ENCODE data around the gene ENTPD6. TPM values are rescaled to one million over a fixed set of nuclear protein-coding genes. Genes with fewer than 3 reads are reported as not detected.

Gene ENTPD6
- total RNA-seq, 2 experiments from 2014 or later, result 39.4 to 42.8 TPM

- H3K4me3 Mint-ChIP-seq, result no peak overlapping the region
- no peak overlapping the region for H3K27ac Mint-ChIP-seq
- ChIA-PET POLR2A (no interaction called here), CTCF (no interaction called here)
- ATAC-seq, result no peak
- intact Hi-C loops (cut with micrococcal nuclease), result no loop called here
- H3K36me3 Mint-ChIP-seq (ENCODE audit: low read depth), result peaks cover 17% of the 10 kb centered on the region
- TF ChIP-seq CTCF (IDR thresholded peaks at IDR 0.05), result no peak
- no peaks in the 10 kb centered on the region for H3K27me3 Mint-ChIP-seq
- no peak for DNase-seq
- H3K4me1 Mint-ChIP-seq (ENCODE audit: low read depth), result no peaks in the 10 kb centered on the region
- H3K9me3 Mint-ChIP-seq, result no peaks in the 10 kb centered on the region
Observed at GRCh38 chr20:25214819-25215218, 19.3 kb downstream of the ENTPD6 start.

DNA sequence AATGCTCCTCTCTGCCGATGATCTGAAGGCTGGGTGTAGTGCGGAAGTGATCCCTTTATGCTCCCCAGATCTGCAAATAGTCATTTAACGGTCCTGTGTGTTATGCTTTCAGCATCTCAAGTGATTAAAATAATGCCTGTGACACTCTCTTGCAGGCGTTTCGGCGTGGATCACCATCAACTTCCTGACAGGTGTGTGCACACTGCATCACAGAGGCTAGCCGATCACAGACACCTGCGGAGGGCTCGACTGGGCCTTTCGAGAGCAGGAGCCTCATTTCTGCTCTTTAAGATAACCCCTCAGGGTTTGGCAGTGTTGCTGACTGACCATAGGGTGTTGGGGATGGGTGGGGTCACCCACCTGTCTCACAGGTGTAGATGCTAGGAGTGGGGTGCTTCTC is 20.0 kb downstream of the ENTPD6 start:
- intact Hi-C loops (cut with micrococcal nuclease), result no loop called here
- Mint-ChIP-seq H3K4me3 (no peak overlapping the region), H3K4me1 (ENCODE audit: low read depth) (no peaks in the 10 kb centered on the region), H3K27me3 (no peaks in the 10 kb centered on the region), H3K9me3 (no peaks in the 10 kb centered on the region), H3K36me3 (ENCODE audit: low read depth) (peaks cover 17% of the 10 kb centered on the region), H3K27ac (no peak overlapping the region)
- ChIA-PET POLR2A (no interaction called here), CTCF (no interaction called here)
- no peak for TF ChIP-seq CTCF (IDR thresholded peaks at IDR 0.05)
- no peak for ATAC-seq
- no peak for DNase-seq

DNA sequence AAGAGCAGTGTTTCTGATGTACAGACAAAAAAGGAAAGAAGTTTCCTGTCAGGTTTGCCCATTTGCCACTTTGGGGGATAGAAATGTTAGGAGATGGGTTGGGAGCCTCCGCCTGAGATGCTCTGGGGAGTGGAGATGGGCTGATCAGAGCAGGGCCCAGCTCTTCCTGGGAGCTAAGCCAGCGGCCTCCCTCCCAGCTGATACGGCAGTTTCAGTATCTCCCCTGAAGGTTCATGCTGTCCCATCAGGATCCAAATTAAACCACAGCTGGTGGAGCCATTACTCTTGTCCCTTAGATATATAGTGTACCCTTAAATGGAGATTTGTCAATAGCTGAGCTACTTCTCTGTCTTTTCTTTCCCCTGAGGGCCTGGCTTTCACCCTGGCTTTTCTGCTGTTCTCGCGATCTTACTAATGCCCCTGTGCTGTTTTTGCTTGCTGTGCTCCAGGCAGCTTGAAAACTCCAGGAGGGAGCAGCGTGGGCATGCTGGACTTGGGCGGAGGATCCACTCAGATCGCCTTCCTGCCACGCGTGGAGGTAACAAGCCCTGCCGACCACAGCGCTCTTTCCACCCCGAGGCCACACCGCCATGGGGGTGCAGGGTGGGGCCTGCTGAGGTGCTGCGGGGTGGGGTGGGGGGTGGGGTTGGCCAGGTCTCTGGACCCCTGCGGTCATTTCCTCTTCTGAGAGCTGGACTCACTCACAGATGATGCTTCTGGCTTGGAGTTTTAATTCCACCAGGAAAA is 20.9 kb downstream of the ENTPD6 start:
- CTCF ChIA-PET, result no interaction called here
- intact Hi-C loops (cut with micrococcal nuclease), result no loop called here
- Mint-ChIP-seq H3K4me3 (no peak overlapping the region), H3K36me3 (ENCODE audit: low read depth) (peaks cover 15% of the 10 kb centered on the region), H3K27me3 (no peaks in the 10 kb centered on the region), H3K4me1 (ENCODE audit: low read depth) (no peaks in the 10 kb centered on the region), H3K9me3 (no peaks in the 10 kb centered on the region), H3K27ac (no peak overlapping the region)
- ATAC-seq, result no peak
- POLR2A ChIA-PET, result no interaction called here
- no peak for DNase-seq
- no peak for TF ChIP-seq CTCF (IDR thresholded peaks at IDR 0.05)

DNA sequence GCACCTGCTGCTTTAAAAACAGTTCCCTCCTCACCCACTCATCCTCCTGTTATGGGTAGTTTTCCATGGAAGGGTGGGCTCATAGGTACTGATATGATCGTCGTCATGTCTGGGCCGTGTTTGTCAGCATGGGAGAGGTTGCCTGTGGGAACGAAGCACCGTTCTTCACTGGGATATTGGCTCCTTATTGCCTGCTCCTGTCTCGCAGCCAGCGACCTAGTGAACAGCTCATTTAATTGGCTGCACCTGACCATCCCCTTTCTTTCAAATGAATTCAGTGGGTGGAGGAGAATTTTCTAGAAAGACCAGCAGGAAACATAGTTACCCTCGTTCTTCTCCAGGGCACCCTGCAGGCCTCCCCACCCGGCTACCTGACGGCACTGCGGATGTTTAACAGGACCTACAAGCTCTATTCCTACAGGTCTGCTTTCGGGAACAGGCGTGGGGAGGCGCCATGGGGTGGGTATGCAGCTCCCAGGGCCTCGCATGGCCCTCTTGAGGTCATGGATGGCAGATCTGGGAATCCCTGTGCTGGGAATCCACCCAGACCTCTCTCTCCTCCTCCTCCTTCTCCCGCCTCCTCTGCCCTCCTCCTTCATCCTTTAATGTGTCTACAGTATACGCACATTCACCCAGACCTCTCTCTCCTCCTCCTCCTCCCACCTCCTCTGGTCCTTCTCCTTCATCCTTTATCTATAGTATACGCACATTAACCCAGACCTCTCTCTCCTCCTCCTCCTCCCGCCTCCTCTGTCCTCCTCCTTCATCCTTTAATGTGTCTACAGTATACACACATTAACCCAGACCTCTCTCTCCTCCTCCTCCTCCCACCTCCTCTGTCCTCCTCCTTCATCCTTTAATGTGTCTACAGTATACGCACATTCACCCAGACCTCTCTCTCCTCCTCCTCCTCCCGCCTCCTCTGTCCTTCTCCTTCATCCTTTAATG is 21.9 kb downstream of the ENTPD6 start:
- no peaks in the 10 kb centered on the region for H3K4me1 Mint-ChIP-seq (ENCODE audit: low read depth)
- POLR2A ChIA-PET, result no interaction called here
- DNase-seq, result no peak
- no peak for TF ChIP-seq CTCF (IDR thresholded peaks at IDR 0.05)
- no peaks in the 10 kb centered on the region for H3K27me3 Mint-ChIP-seq
- intact Hi-C loops (cut with micrococcal nuclease), result no loop called here
- CTCF ChIA-PET, result no interaction called here
- H3K36me3 Mint-ChIP-seq (ENCODE audit: low read depth), result peaks cover 7% of the 10 kb centered on the region
- no peak overlapping the region for H3K4me3 Mint-ChIP-seq
- no peaks in the 10 kb centered on the region for H3K9me3 Mint-ChIP-seq
- H3K27ac Mint-ChIP-seq, result no peak overlapping the region
- ATAC-seq, result no peak

- DNase-seq, result no peak
- Mint-ChIP-seq H3K4me3 (no peak overlapping the region), H3K4me1 (ENCODE audit: low read depth) (peaks cover 2% of the 10 kb centered on the region), H3K36me3 (ENCODE audit: low read depth) (peaks cover 7% of the 10 kb centered on the region), H3K9me3 (no peaks in the 10 kb centered on the region), H3K27me3 (no peaks in the 10 kb centered on the region), H3K27ac (no peak overlapping the region)
- ChIA-PET POLR2A (no interaction called here), CTCF (no interaction called here)
- intact Hi-C loops (cut with micrococcal nuclease), result no loop called here
- ATAC-seq, result no peak
- TF ChIP-seq CTCF (IDR thresholded peaks at IDR 0.05), result no peak
Observed at GRCh38 chr20:25218109-25218486, 22.6 kb downstream of the ENTPD6 start.

Data from activated CD8-positive, alpha-beta T cell treated with anti-CD3 and anti-CD28 coated beads for 36 hours (primary cell).